NCI-H2171 treated with DMSO at 0.1 percent for 48 hours (cell line): ENCODE data around the gene CACNA2D3.
"Not testable (repeated sequence)": the region's sequence is repeated elsewhere in the genome, so short reads cannot be mapped to it uniquely, and the experiment has no call there.

Source experiments
- DNase-seq: peaks from one replicate; lab custom pipeline; 2025; lab: John Stamatoyannopoulos, UW

CACNA2D3 gene

GRCh38 chr3:55089211-55089610 lies 966.9 kb downstream of the CACNA2D3 start:
- DNase-seq: no peak

- no peak for DNase-seq
These were observed 967.9 kb downstream of the CACNA2D3 start for GRCh38 chr3:55090291-55090690.

GRCh38 chr3:55090746-55091145 lies 968.4 kb downstream of the CACNA2D3 start:
- no peak for DNase-seq

GRCh38 chr3:55091381-55092225 lies 969.3 kb downstream of the CACNA2D3 start:
- no peak for DNase-seq

- no peak for DNase-seq
These were observed 972.3 kb downstream of the CACNA2D3 start for GRCh38 chr3:55094676-55095075.

GRCh38 chr3:55097441-55097840 lies 975.1 kb downstream of the CACNA2D3 start:
- no peak for DNase-seq

GRCh38 chr3:55105647-55106046 lies 983.3 kb downstream of the CACNA2D3 start:
- DNase-seq: no peak

- DNase-seq: no peak
These were observed 984.8 kb downstream of the CACNA2D3 start for GRCh38 chr3:55107187-55107586.

- not testable (repeated sequence) for DNase-seq
These were observed 989.6 kb downstream of the CACNA2D3 start for GRCh38 chr3:55111906-55112305.

GRCh38 chr3:55118451-55118850 lies 996.1 kb downstream of the CACNA2D3 start:
- DNase-seq: no peak

- DNase-seq: no peak
These were observed 996.9 kb downstream of the CACNA2D3 start for GRCh38 chr3:55119268-55119667.

GRCh38 chr3:55122312-55122711 lies 1000.0 kb downstream of the CACNA2D3 start:
- no peak for DNase-seq
